ENCODE results near the gene SAMD15.

SAMD15 gene

DNA sequence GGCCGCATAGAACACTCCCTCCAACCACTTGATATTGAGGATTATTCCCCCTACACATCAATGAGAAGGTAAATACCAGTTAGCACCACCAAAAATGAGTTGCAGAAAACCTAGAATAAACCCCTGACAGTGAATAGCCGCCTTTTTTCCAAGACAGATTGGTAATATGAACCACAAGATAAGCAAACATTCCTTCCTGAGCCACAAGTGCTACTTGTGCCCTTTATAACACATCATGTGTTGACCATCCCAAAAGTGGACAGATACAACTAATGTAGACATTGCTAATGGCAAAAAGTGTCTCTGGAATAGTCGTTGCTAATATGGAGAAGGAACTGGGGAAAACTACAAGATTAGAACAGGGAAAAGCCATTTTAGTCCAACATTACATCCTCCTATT lies 28.9 kb downstream of the SAMD15 start:
- Histone ChIP-seq H3K9me3 (ENCODE audit: control insufficient read depth, insufficient read depth, low read depth, low read length) (no peaks in the 10 kb centered on the region), H3K36me3 (ENCODE audit: control insufficient read depth in 2 of 2, insufficient read depth in 1 of 2, low read length in 2 of 2) (no peaks in the 10 kb centered on the region; a peak in 1 of 3 replicates), H3K4me3 (ENCODE audit: low read depth, low read length) (no peak overlapping the region), H3K4me1 (ENCODE audit: control insufficient read depth, insufficient read depth, low read length) (no peaks in the 10 kb centered on the region), H3K27ac (ENCODE audit: extremely low read depth, low read depth, low read length) (no peak overlapping the region)
- TF ChIP-seq ZNF48 (tag by site-specific recombination; IDR thresholded peaks at IDR 0.05) (no peak), ZNF16 (tag by site-specific recombination; IDR thresholded peaks at IDR 0.05; ENCODE audit: low read depth) (no peak), YY2 (tag by site-specific recombination; IDR thresholded peaks at IDR 0.05) (no peak), SETDB1 (IDR thresholded peaks at IDR 0.05; ENCODE audit: insufficient read length, low read length) (no peak), ZNF791 (tag by site-specific recombination; IDR thresholded peaks at IDR 0.05) (no peak), ZNF114 (tag by site-specific recombination; IDR thresholded peaks at IDR 0.05) (no peak), REPIN1 (tag by site-specific recombination; IDR thresholded peaks at IDR 0.05; ENCODE audit: low read depth) (no peak), GLIS1 (tag by site-specific recombination; IDR thresholded peaks at IDR 0.05) (no peak), ZNF175 (tag by site-specific recombination; IDR thresholded peaks at IDR 0.05) (no peak), ZNF473 (tag by site-specific recombination; IDR thresholded peaks at IDR 0.05) (no peak), ZNF707 (tag by site-specific recombination; IDR thresholded peaks at IDR 0.05) (no peak), ZNF658 (tag by site-specific recombination; IDR thresholded peaks at IDR 0.05) (no peak), ZNF223 (tag by site-specific recombination; IDR thresholded peaks at IDR 0.05) (no peak), ZNF701 (tag by site-specific recombination; IDR thresholded peaks at IDR 0.05) (no peak), ZSCAN23 (tag by site-specific recombination; IDR thresholded peaks at IDR 0.05) (no peak), ZNF747 (tag by site-specific recombination; IDR thresholded peaks at IDR 0.05) (no peak)
- TF ChIP-seq, protein P1, sequence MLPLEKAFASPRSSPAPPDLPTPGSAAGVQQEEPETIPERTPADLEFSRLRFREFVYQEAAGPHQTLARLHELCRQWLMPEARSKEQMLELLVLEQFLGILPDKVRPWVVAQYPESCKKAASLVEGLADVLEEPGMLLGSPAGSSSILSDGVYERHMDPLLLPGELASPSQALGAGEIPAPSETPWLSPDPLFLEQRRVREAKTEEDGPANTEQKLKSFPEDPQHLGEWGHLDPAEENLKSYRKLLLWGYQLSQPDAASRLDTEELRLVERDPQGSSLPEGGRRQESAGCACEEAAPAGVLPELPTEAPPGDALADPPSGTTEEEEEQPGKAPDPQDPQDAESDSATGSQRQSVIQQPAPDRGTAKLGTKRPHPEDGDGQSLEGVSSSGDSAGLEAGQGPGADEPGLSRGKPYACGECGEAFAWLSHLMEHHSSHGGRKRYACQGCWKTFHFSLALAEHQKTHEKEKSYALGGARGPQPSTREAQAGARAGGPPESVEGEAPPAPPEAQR (tag by site-specific recombination; IDR thresholded peaks at IDR 0.05): no peak
- TF ChIP-seq, protein P2, sequence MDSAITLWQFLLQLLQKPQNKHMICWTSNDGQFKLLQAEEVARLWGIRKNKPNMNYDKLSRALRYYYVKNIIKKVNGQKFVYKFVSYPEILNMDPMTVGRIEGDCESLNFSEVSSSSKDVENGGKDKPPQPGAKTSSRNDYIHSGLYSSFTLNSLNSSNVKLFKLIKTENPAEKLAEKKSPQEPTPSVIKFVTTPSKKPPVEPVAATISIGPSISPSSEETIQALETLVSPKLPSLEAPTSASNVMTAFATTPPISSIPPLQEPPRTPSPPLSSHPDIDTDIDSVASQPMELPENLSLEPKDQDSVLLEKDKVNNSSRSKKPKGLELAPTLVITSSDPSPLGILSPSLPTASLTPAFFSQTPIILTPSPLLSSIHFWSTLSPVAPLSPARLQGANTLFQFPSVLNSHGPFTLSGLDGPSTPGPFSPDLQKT (IDR thresholded peaks at IDR 0.05; ENCODE audit: borderline replicate concordance, low read depth, low read length): no peak
- TF ChIP-seq, protein P3, sequence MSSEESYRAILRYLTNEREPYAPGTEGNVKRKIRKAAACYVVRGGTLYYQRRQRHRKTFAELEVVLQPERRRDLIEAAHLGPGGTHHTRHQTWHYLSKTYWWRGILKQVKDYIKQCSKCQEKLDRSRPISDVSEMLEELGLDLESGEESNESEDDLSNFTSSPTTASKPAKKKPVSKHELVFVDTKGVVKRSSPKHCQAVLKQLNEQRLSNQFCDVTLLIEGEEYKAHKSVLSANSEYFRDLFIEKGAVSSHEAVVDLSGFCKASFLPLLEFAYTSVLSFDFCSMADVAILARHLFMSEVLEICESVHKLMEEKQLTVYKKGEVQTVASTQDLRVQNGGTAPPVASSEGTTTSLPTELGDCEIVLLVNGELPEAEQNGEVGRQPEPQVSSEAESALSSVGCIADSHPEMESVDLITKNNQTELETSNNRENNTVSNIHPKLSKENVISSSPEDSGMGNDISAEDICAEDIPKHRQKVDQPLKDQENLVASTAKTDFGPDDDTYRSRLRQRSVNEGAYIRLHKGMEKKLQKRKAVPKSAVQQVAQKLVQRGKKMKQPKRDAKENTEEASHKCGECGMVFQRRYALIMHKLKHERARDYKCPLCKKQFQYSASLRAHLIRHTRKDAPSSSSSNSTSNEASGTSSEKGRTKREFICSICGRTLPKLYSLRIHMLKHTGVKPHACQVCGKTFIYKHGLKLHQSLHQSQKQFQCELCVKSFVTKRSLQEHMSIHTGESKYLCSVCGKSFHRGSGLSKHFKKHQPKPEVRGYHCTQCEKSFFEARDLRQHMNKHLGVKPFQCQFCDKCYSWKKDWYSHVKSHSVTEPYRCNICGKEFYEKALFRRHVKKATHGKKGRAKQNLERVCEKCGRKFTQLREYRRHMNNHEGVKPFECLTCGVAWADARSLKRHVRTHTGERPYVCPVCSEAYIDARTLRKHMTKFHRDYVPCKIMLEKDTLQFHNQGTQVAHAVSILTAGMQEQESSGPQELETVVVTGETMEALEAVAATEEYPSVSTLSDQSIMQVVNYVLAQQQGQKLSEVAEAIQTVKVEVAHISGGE (tag by site-specific recombination; conservative IDR thresholded peaks at IDR 0.05; ENCODE audit: low read depth): no peak
- TF ChIP-seq, protein P4, sequence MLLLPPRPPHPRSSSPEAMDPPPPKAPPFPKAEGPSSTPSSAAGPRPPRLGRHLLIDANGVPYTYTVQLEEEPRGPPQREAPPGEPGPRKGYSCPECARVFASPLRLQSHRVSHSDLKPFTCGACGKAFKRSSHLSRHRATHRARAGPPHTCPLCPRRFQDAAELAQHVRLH (tag by site-specific recombination; IDR thresholded peaks at IDR 0.05): no peak
- CTCF ChIA-PET: interaction anchor here (0.6 kb wide), 2 partner anchors 16 to 278 kb away, joined by 3 to 4 read pairs; no protein-coding TSS in a partner anchor
- POLR2A ChIA-PET: no interaction called here

DNA sequence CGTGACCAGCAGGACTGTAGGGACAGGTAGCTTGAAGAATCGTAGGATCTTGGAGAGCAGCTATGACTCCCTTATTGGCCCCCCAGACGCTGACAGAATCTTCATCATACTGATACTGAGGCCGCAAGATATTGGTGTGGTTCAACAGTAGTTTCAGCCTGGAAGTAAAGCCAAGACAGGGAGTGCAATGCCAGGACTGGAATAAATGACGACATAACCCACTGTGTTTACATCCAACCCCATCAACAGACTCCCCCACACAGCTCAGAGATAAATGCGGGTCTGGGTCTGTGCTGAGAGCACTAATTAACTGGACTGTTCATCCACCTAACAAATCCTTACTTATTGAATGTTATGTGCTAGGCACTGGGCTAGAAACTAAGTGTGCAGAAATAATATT lies 29.5 kb downstream of the SAMD15 start:
- CTCF ChIA-PET: no interaction called here
- H3K27ac ChIP-seq (ENCODE audit: extremely low read depth, low read depth, low read length): no peak overlapping the region
- H3K4me3 ChIP-seq (ENCODE audit: low read depth, low read length): no peak overlapping the region
- TF ChIP-seq, protein P5, sequence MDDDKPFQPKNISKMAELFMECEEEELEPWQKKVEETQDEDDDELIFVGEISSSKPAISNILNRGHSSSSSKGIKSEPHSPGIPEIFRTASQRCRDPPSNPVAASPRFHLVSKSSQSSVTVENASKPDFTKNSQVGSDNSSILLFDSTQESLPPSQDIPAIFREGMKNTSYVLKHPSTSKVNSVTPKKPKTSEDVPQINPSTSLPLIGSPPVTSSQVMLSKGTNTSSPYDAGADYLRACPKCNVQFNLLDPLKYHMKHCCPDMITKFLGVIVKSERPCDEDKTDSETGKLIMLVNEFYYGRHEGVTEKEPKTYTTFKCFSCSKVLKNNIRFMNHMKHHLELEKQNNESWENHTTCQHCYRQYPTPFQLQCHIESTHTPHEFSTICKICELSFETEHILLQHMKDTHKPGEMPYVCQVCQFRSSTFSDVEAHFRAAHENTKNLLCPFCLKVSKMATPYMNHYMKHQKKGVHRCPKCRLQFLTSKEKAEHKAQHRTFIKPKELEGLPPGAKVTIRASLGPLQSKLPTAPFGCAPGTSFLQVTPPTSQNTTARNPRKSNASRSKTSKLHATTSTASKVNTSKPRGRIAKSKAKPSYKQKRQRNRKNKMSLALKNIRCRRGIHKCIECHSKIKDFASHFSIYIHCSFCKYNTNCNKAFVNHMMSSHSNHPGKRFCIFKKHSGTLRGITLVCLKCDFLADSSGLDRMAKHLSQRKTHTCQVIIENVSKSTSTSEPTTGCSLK (tag by site-specific recombination; IDR thresholded peaks at IDR 0.05): no peak
- 0 out of 2 replicates have a peak, but pooled peaks have one; percentile 31 for TF ChIP-seq ZFHX2 (tag by site-specific recombination; conservative IDR thresholded peaks at IDR 0.05)
- POLR2A ChIA-PET: no interaction called here
- no peaks in the 10 kb centered on the region for H3K36me3 ChIP-seq (ENCODE audit: control insufficient read depth in 2 of 2, insufficient read depth in 1 of 2, low read length in 2 of 2)
- no peaks in the 10 kb centered on the region for H3K9me3 ChIP-seq (ENCODE audit: control insufficient read depth, insufficient read depth, low read depth, low read length)
- no peaks in the 10 kb centered on the region for H3K4me1 ChIP-seq (ENCODE audit: control insufficient read depth, insufficient read depth, low read length)

Measured in HEK293 (cell line).